ENCODE results near the gene PCAT7.

GRCh38 chr9:94612071-94612470, 57.2 kb downstream of the PCAT7 start:
- no peak for TF ChIP-seq CTCF (IDR thresholded peaks at IDR 0.05; ENCODE audit: poor library complexity)
- TF ChIP-seq EZH2 (IDR thresholded peaks at IDR 0.05; ENCODE audit: borderline replicate concordance) = no peak
